Upper lobe of left lung (tissue), 6 donors: ENCODE measurements around the gene CPAMD8. TPM values are rescaled to one million over a fixed set of nuclear protein-coding genes. Genes with fewer than 3 reads are reported as not detected.

Experiments
- ATAC-seq, 2 donors: fragments of 200-7000 bp; cut with Tn5 transposase; one replicate each; pipeline ENCODE4 v1.9.1; 2022; ENCODE audit warnings: mild to moderate bottlenecking in 2 of 2, moderate library complexity in 2 of 2; ENCODE audit not compliant: low FRiP score in 2 of 2
- DNase-seq, 2 donors: peaks; one replicate each; pipeline ENCODE4 v3.0.0-alpha.2; 2019 to 2020
- H3K27ac ChIP-seq, 4 donors: fragments of 200-600 bp; sonication (generic); one replicate each; pipeline ENCODE4 v1.5.1; 2016 to 2019
- H3K27me3 ChIP-seq, 4 donors: fragments of 200-600 bp; sonication (generic); one replicate each; pipeline ENCODE4 v1.5.1; 2017 to 2019
- H3K36me3 ChIP-seq, 4 donors: fragments of 200-600 bp; sonication (generic); one replicate each; pipeline ENCODE4 v1.5.1; 2016 to 2019
- H3K4me1 ChIP-seq, 4 donors: fragments of 200-600 bp; sonication (generic); one replicate each; pipeline ENCODE4 v1.5.1; 2018 to 2019
- H3K4me3 ChIP-seq, 4 donors: fragments of 200-600 bp; sonication (generic); one replicate each; pipeline ENCODE4 v1.5.1; 2017 to 2019; ENCODE audit warnings: mild to moderate bottlenecking in 2 of 4, moderate library complexity in 1 of 4
- H3K9me3 ChIP-seq, 4 donors: fragments of 200-600 bp; sonication (generic); one replicate each; pipeline ENCODE4 v1.5.1; 2018 to 2019
- CTCF ChIP-seq, 6 experiments: fragments of 450-650 bp in 4 of 6; fragments of 200-600 bp in 2 of 6; sonication (generic) in 2 of 6; IDR thresholded peaks; one replicate each; pipeline ENCODE4 v1.5.1; 2016 to 2019; ENCODE audit warnings: antibody characterized with exemption in 6 of 6
- EP300 ChIP-seq, 4 donors: sonication (generic); formaldehyde crosslinking; IDR thresholded peaks; one replicate each; pipeline ENCODE4 v1.5.1; 2017; ENCODE audit warnings: antibody characterized with exemption in 4 of 4, control low read depth in 2 of 4
- POLR2A ChIP-seq, 4 donors: fragments of 450-650 bp; IDR thresholded peaks; one replicate each; pipeline ENCODE4 v1.5.1; 2016 to 2017; ENCODE audit warnings: antibody characterized with exemption in 4 of 4, mild to moderate bottlenecking in 2 of 4
- POLR2AphosphoS5 ChIP-seq, 2 donors: sonication (generic); formaldehyde crosslinking; IDR thresholded peaks; one replicate each; pipeline ENCODE4 v1.5.1; 2017; ENCODE audit warnings: antibody characterized with exemption in 2 of 2
- WGBS, 2 donors: methylation state at CpG; one replicate each; pipeline ENCODE4 v1.1.5; 2017 to 2018; 5-methylcytosine and 5-hydroxymethylcytosine counted together
- total RNA-seq, 6 donors: library from RNA; depleted of rRNA in 4 of 6; stranded (reverse); fragments of >200 nt in 4 of 6; gene quantifications; one replicate each; pipeline versions ENCODE4 v1.1.0 to v1.2.1, GENCODE V29; 2016 to 2021
- donor health status: DM: no; HTN: no; CAD: no; lungs with moderate emphysema.
- donor health status: DM: no; HTN: yes; CAD: no; lungs with severe emphysema.

Gene CPAMD8
- total RNA-seq, 6 donors from 2014 or later = 35.8 to 262 (median 61.1) TPM

GRCh38 chr19:16869331-16869972, 157.2 kb downstream of the CPAMD8 start:
- H3K9me3 ChIP-seq = no peaks in the 10 kb centered on the region
- ATAC-seq = peak in 1 of 2 donors; percentile 16
- 80 to 95% methylated on average over 1 to 30 of the region's 30 CpGs for WGBS, 2 donors
- no peaks in the 10 kb centered on the region for H3K27me3 ChIP-seq
- no peak for DNase-seq
- peaks cover 16 to 25% (median 23%) of the 10 kb centered on the region in 4 donors for H3K4me1 ChIP-seq
- no peak for TF ChIP-seq POLR2A (IDR thresholded peaks at IDR 0.05)
- TF ChIP-seq CTCF (IDR thresholded peaks at IDR 0.05) = no peak
- no peak for TF ChIP-seq EP300 (IDR thresholded peaks at IDR 0.05)
- TF ChIP-seq POLR2AphosphoS5 (IDR thresholded peaks at IDR 0.05) = no peak
- H3K4me3 ChIP-seq = no peak overlapping the region
- peak overlapping the region in 2 of 4 donors; percentile 65 to 86 for H3K27ac ChIP-seq
- peaks cover 22 to 94% (median 84%) of the 10 kb centered on the region in 4 donors for H3K36me3 ChIP-seq

DNA sequence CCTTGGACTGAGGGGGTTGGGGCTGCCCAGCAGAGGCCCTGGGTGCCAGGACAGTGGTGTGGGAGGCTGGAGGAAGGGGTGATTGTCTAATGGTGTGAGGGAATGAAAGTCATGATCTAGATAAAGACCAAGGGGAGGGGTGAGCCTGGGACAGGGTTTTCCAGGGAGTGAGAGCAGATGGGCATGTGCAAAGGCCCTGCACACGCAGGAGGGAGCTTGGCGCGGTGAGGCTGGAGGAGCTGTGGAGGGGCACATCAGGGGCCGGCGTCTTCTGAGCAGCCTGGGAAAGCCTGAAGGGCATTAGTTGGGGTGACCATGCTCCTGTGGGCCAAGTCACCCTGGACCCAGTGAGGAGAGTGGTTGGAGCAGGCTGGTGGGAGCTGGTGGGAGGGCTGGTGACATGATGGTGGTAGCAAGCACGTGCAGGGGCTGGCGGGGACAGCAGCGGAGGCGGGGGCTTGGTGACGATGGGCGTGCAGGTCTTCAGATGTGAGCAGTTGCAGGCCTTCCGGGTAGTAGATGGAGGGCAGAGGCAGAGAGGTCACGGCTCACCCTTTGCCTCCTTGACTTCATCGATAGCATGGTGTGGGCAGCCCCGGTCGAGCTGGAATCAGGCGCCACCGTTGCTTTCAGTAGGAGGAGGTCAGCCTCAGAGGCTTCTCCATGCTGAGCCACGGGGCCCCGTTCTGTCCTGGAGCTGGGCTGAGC, 158.0 kb downstream of the CPAMD8 start:
- no peak for ATAC-seq
- H3K27ac ChIP-seq = peak overlapping the region in 1 of 4 donors; percentile 86
- peaks cover 10 to 22% (median 19%) of the 10 kb centered on the region in 4 donors for H3K4me1 ChIP-seq
- WGBS, 2 donors = 93% methylated on average over 14 to 20 of the region's 20 CpGs
- H3K27me3 ChIP-seq = no peaks in the 10 kb centered on the region
- no peaks in the 10 kb centered on the region for H3K9me3 ChIP-seq
- peaks cover 25 to 100% (median 92%) of the 10 kb centered on the region in 4 donors for H3K36me3 ChIP-seq
- no peak for DNase-seq
- H3K4me3 ChIP-seq = no peak overlapping the region
- TF ChIP-seq EP300 (IDR thresholded peaks at IDR 0.05) = no peak
- no peak for TF ChIP-seq POLR2A (IDR thresholded peaks at IDR 0.05)
- TF ChIP-seq POLR2AphosphoS5 (IDR thresholded peaks at IDR 0.05) = no peak
- TF ChIP-seq CTCF (IDR thresholded peaks at IDR 0.05) = no peak

GRCh38 chr19:16867211-16867610, 159.4 kb downstream of the CPAMD8 start:
- DNase-seq (no peak), ATAC-seq (no peak)
- no peaks in the 10 kb centered on the region for H3K27me3 ChIP-seq
- no peaks in the 10 kb centered on the region for H3K9me3 ChIP-seq
- no peak overlapping the region for H3K4me3 ChIP-seq
- H3K36me3 ChIP-seq = peaks cover 28 to 100% (median 92%) of the 10 kb centered on the region in 4 donors
- TF ChIP-seq CTCF (IDR thresholded peaks at IDR 0.05) (no peak), EP300 (IDR thresholded peaks at IDR 0.05) (no peak), POLR2A (IDR thresholded peaks at IDR 0.05) (no peak), POLR2AphosphoS5 (IDR thresholded peaks at IDR 0.05) (no peak)
- WGBS, 2 donors = 91 to 100% methylated on average over 1 to 10 of the region's 10 CpGs
- peaks cover 0 to 9% (median 7%) of the 10 kb centered on the region in 4 donors for H3K4me1 ChIP-seq
- peak overlapping the region in 1 of 4 donors; percentile 86 for H3K27ac ChIP-seq

DNA sequence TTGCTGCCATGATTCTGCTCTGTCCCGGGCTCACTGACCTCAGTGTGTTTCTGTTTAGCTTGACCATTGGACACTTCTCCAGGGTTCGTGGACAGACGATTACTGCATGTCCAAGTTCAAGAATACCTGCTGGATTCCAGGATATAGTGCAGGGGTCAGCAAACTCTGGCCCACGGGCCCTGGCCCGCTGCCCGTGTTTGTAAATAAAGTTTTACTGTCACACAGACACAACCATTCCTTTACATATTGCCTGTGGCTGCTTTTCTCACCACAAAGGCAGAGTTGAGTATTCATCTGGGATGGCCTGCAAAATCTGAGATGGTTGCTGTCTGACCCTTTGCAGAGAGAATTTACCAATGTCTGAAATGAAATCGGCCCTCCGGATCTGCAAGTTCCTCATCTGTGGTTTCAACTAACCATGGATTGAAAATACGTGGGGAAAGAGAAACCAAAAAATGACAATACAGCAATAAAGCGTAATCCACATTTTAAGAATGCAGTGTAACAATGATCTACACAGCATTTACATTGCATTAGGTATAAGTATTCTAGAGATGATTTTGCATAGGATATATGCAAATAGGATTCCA, 163.7 kb downstream of the CPAMD8 start:
- peaks cover 15 to 88% (median 63%) of the 10 kb centered on the region in 4 donors for H3K36me3 ChIP-seq
- WGBS, 2 donors = 82 to 90% methylated on average over 10 of the region's 10 CpGs
- no peak for ATAC-seq
- no peak overlapping the region for H3K4me3 ChIP-seq
- H3K9me3 ChIP-seq = no peaks in the 10 kb centered on the region
- peak overlapping the region in 1 of 4 donors; percentile 61 for H3K27ac ChIP-seq
- no peaks in the 10 kb centered on the region for H3K27me3 ChIP-seq
- peaks cover 0 to 9% (median 0%) of the 10 kb centered on the region in 4 donors for H3K4me1 ChIP-seq
- TF ChIP-seq EP300 (IDR thresholded peaks at IDR 0.05) = no peak
- TF ChIP-seq CTCF (IDR thresholded peaks at IDR 0.05) = no peak
- TF ChIP-seq POLR2AphosphoS5 (IDR thresholded peaks at IDR 0.05) = no peak
- no peak for TF ChIP-seq POLR2A (IDR thresholded peaks at IDR 0.05)
- DNase-seq = no peak
